ENCODE results near the gene AFF3.

- TF ChIP-seq CTCF (IDR thresholded peaks at IDR 0.05), result no peak
- TF ChIP-seq POLR2A (IDR thresholded peaks at IDR 0.05), result no peak
Measured at GRCh38 chr2:99618579-99619097, 523.8 kb downstream of the AFF3 start.

Measured in uterus (tissue), 2 donors.